OCI-LY1 (cell line): Measurements from ENCODE around the gene SLC37A1.

Experiments
- CTCF ChIP-seq: fragments of 200-600 bp; sonication (generic), shearing (Covaris generic); IDR thresholded peaks from 2 replicates; pipeline ENCODE4 v1.5.1; 2017; ENCODE audit warnings: mild to moderate bottlenecking, antibody characterized with exemption, low read length, moderate library complexity, mixed read lengths
- EZH2 ChIP-seq: fragments of 200-600 bp; sonication (generic), shearing (Covaris generic); IDR thresholded peaks from 2 replicates; pipeline ENCODE4 v1.8.0; 2017; ENCODE audit warnings: borderline replicate concordance, mixed run types, mild to moderate bottlenecking, antibody characterized with exemption, low read length, moderate library complexity, mixed read lengths

GRCh38 chr21:42481169-42481568 lies 32.5 kb upstream of the SLC37A1 start:
- TF ChIP-seq CTCF = no peak
- TF ChIP-seq EZH2 = no peak
